ENCODE results near the gene SEPTIN6.

The SEPTIN6 gene

GRCh38 chrX:119647552-119648420 is 45.2 kb downstream of the SEPTIN6 start:
- DNase-seq = no peak

GRCh38 chrX:119647089-119647488 is 45.9 kb downstream of the SEPTIN6 start:
- DNase-seq = no peak

GRCh38 chrX:119646515-119646914 is 46.5 kb downstream of the SEPTIN6 start:
- no peak for DNase-seq

GRCh38 chrX:119643696-119644095 is 49.3 kb downstream of the SEPTIN6 start:
- no peak for DNase-seq

Measured in NCI-H187 treated with DMSO at 0.1 percent for 48 hours (cell line).